Measurements from ENCODE around the gene MYOG.

GRCh38 chr1:203060115-203060514, 25.7 kb downstream of the MYOG start:
- no peak for TF ChIP-seq CTCF (IDR thresholded peaks at IDR 0.05)
- TF ChIP-seq POLR2A (IDR thresholded peaks at IDR 0.05) = no peak

All from prostate gland (tissue), 2 donors.